ENCODE measurements around the gene ADGRD2.

Gene ADGRD2
- 0 to 0.06 (median 0) reads per million in 9 experiments for total RNA-seq

GRCh38 chr9:124450241-124450924 is at the start of gene ADGRD2:
Gene ADGRD2 (plus strand): TSS chr9:124450451. CDS start chr9:124451667, 1,216 bp downstream.
- Mint-ChIP-seq H3K9me3 (no peaks in the 10 kb centered on the region), H3K27me3 (peaks cover 35 to 74% of the 10 kb centered on the region in 2 donors), H3K36me3 (ENCODE audit: insufficient read depth) (no peaks in the 10 kb centered on the region), H3K4me1 (ENCODE audit: low read depth in 2 of 2) (peaks cover 0 to 4% of the 10 kb centered on the region in 2 donors), H3K4me3 (peak within 1 kb of the TSS in 1 of 2 donors; percentile 37), H3K27ac (no peak within 1 kb of the TSS)
- ATAC-seq (replicated peaks) (no peak), DNase-seq (no peak)

- peaks cover 20 to 62% of the 10 kb centered on the region in 2 donors for H3K4me1 Mint-ChIP-seq (ENCODE audit: low read depth in 2 of 2)
- no peaks in the 10 kb centered on the region for H3K27me3 Mint-ChIP-seq
- DNase-seq: no peak
- H3K36me3 Mint-ChIP-seq (ENCODE audit: insufficient read depth): peaks cover 79% of the 10 kb centered on the region
- H3K27ac Mint-ChIP-seq: no peak overlapping the region
- no peak overlapping the region for H3K4me3 Mint-ChIP-seq
- no peaks in the 10 kb centered on the region for H3K9me3 Mint-ChIP-seq
- ATAC-seq (replicated peaks): no peak
Measured at GRCh38 chr9:124403246-124403645, 47.0 kb upstream of the ADGRD2 start.

GRCh38 chr9:124409410-124409809 is 40.8 kb upstream of the ADGRD2 start:
- Mint-ChIP-seq H3K4me3 (no peak overlapping the region), H3K27me3 (no peaks in the 10 kb centered on the region), H3K36me3 (ENCODE audit: insufficient read depth) (peaks cover 89% of the 10 kb centered on the region), H3K4me1 (ENCODE audit: low read depth in 2 of 2) (peaks cover 11 to 26% of the 10 kb centered on the region in 2 donors), H3K27ac (no peak overlapping the region), H3K9me3 (no peaks in the 10 kb centered on the region)
- DNase-seq: no peak
- no peak for ATAC-seq (replicated peaks)

- peaks cover 21 to 33% of the 10 kb centered on the region in 2 donors for H3K4me1 Mint-ChIP-seq (ENCODE audit: low read depth in 2 of 2)
- no peaks in the 10 kb centered on the region for H3K27me3 Mint-ChIP-seq
- DNase-seq (no peak), ATAC-seq (replicated peaks) (no peak)
- peaks cover 0 to 2% of the 10 kb centered on the region in 2 donors for H3K9me3 Mint-ChIP-seq
- H3K27ac Mint-ChIP-seq: no peak overlapping the region
- H3K4me3 Mint-ChIP-seq: no peak overlapping the region
- peaks cover 91% of the 10 kb centered on the region for H3K36me3 Mint-ChIP-seq (ENCODE audit: insufficient read depth)
Measured at GRCh38 chr9:124410321-124410913, 39.8 kb upstream of the ADGRD2 start.

GRCh38 chr9:124411514-124412227 is 38.6 kb upstream of the ADGRD2 start:
- ATAC-seq (replicated peaks) (no peak), DNase-seq (no peak)
- peaks cover 0 to 6% of the 10 kb centered on the region in 2 donors for H3K9me3 Mint-ChIP-seq
- H3K27ac Mint-ChIP-seq: no peak overlapping the region
- no peak overlapping the region for H3K4me3 Mint-ChIP-seq
- H3K36me3 Mint-ChIP-seq (ENCODE audit: insufficient read depth): peaks cover 82% of the 10 kb centered on the region
- H3K4me1 Mint-ChIP-seq (ENCODE audit: low read depth in 2 of 2): peaks cover 24 to 32% of the 10 kb centered on the region in 2 donors
- no peaks in the 10 kb centered on the region for H3K27me3 Mint-ChIP-seq

- H3K4me3 Mint-ChIP-seq: no peak overlapping the region
- peaks cover 0 to 6% of the 10 kb centered on the region in 2 donors for H3K9me3 Mint-ChIP-seq
- peaks cover 76% of the 10 kb centered on the region for H3K36me3 Mint-ChIP-seq (ENCODE audit: insufficient read depth)
- ATAC-seq (replicated peaks): no peak
- H3K27ac Mint-ChIP-seq: no peak overlapping the region
- H3K27me3 Mint-ChIP-seq: no peaks in the 10 kb centered on the region
- peaks cover 23 to 31% of the 10 kb centered on the region in 2 donors for H3K4me1 Mint-ChIP-seq (ENCODE audit: low read depth in 2 of 2)
- DNase-seq: no peak
Measured at GRCh38 chr9:124412228-124412575, 38.0 kb upstream of the ADGRD2 start.

GRCh38 chr9:124414612-124415011 is 35.6 kb upstream of the ADGRD2 start:
- Mint-ChIP-seq H3K9me3 (peaks cover 0 to 6% of the 10 kb centered on the region in 2 donors), H3K27me3 (no peaks in the 10 kb centered on the region), H3K27ac (peak overlapping the region; percentile 96 to 98), H3K4me3 (peak overlapping the region; percentile 93 to 97), H3K4me1 (ENCODE audit: low read depth in 2 of 2) (peaks cover 24 to 27% of the 10 kb centered on the region in 2 donors), H3K36me3 (ENCODE audit: insufficient read depth) (peaks cover 64% of the 10 kb centered on the region)
- DNase-seq (no peak), ATAC-seq (replicated peaks) (no peak)

GRCh38 chr9:124415102-124415851 is 35.0 kb upstream of the ADGRD2 start, which contains the start of gene PSMB7:
Gene PSMB7 (minus strand): TSS chr9:124415442. CDS start chr9:124415425, 17 bp downstream.
- Mint-ChIP-seq H3K4me3 (peak within 1 kb of the TSS; percentile 93 to 97), H3K36me3 (ENCODE audit: insufficient read depth) (peaks cover 57% of the 10 kb centered on the region), H3K27ac (peak within 1 kb of the TSS; percentile 96 to 98), H3K9me3 (peaks cover 0 to 6% of the 10 kb centered on the region in 2 donors), H3K4me1 (ENCODE audit: low read depth in 2 of 2) (peaks cover 27% of the 10 kb centered on the region in 2 donors), H3K27me3 (no peaks in the 10 kb centered on the region)
- DNase-seq: peak; percentile 97 to 98 (median 98)
- peak; percentile 94 for ATAC-seq (replicated peaks)

- Mint-ChIP-seq H3K4me3 (peak overlapping the region; percentile 93 to 97), H3K9me3 (peaks cover 0 to 6% of the 10 kb centered on the region in 2 donors), H3K4me1 (ENCODE audit: low read depth in 2 of 2) (peaks cover 26 to 27% of the 10 kb centered on the region in 2 donors), H3K27ac (peak overlapping the region; percentile 96 to 98), H3K36me3 (ENCODE audit: insufficient read depth) (peaks cover 50% of the 10 kb centered on the region), H3K27me3 (no peaks in the 10 kb centered on the region)
- DNase-seq: no peak
- ATAC-seq (replicated peaks): no peak
Measured at GRCh38 chr9:124415852-124416484, 34.3 kb upstream of the ADGRD2 start.

GRCh38 chr9:124419832-124420489 is 30.3 kb upstream of the ADGRD2 start:
- peaks cover 0 to 6% of the 10 kb centered on the region in 2 donors for H3K9me3 Mint-ChIP-seq
- peaks cover 14% of the 10 kb centered on the region for H3K36me3 Mint-ChIP-seq (ENCODE audit: insufficient read depth)
- peak overlapping the region in 1 of 2 donors; percentile 74 for H3K27ac Mint-ChIP-seq
- DNase-seq: no peak
- peaks cover 8 to 14% of the 10 kb centered on the region in 2 donors for H3K4me1 Mint-ChIP-seq (ENCODE audit: low read depth in 2 of 2)
- no peak for ATAC-seq (replicated peaks)
- H3K27me3 Mint-ChIP-seq: peaks cover 12 to 15% of the 10 kb centered on the region in 2 donors
- no peak overlapping the region for H3K4me3 Mint-ChIP-seq

GRCh38 chr9:124420991-124421543 is 29.2 kb upstream of the ADGRD2 start:
- H3K9me3 Mint-ChIP-seq: no peaks in the 10 kb centered on the region
- peaks cover 9% of the 10 kb centered on the region for H3K36me3 Mint-ChIP-seq (ENCODE audit: insufficient read depth)
- DNase-seq: no peak
- no peak overlapping the region for H3K27ac Mint-ChIP-seq
- H3K4me1 Mint-ChIP-seq (ENCODE audit: low read depth in 2 of 2): peaks cover 3 to 6% of the 10 kb centered on the region in 2 donors
- no peak for ATAC-seq (replicated peaks)
- H3K4me3 Mint-ChIP-seq: no peak overlapping the region
- peaks cover 12 to 15% of the 10 kb centered on the region in 2 donors for H3K27me3 Mint-ChIP-seq

- Mint-ChIP-seq H3K27me3 (peaks cover 12 to 24% of the 10 kb centered on the region in 2 donors), H3K4me1 (ENCODE audit: low read depth in 2 of 2) (peaks cover 3 to 6% of the 10 kb centered on the region in 2 donors), H3K4me3 (no peak overlapping the region), H3K9me3 (no peaks in the 10 kb centered on the region), H3K36me3 (ENCODE audit: insufficient read depth) (peaks cover 10% of the 10 kb centered on the region), H3K27ac (no peak overlapping the region)
- DNase-seq: no peak
- ATAC-seq (replicated peaks): no peak
Measured at GRCh38 chr9:124423155-124423554, 27.1 kb upstream of the ADGRD2 start.

All from effector memory CD8-positive, alpha-beta T cell (primary cell).